ENCODE data around the gene C1orf232. TPM values are rescaled to one million over a fixed set of nuclear protein-coding genes. Genes with fewer than 3 reads are reported as not detected.

The C1orf232 gene
- total RNA-seq, 1 donor from 2014 or later, result not detected

- H3K9me3 Mint-ChIP-seq (ENCODE audit: unreplicated experiment), result no peaks in the 10 kb centered on the region
- peak within 1 kb of the TSS; percentile 92 for H3K4me3 Mint-ChIP-seq (ENCODE audit: unreplicated experiment)
- peak within 1 kb of the TSS; percentile 52 for H3K27ac Mint-ChIP-seq (ENCODE audit: unreplicated experiment)
- DNase-seq (ENCODE audit: low spot score), result peak; percentile 50
- TF ChIP-seq CTCF (IDR thresholded peaks at IDR 0.05; ENCODE audit: unreplicated experiment), result no peak
- peaks cover 19% of the 10 kb centered on the region for H3K27me3 Mint-ChIP-seq (ENCODE audit: unreplicated experiment)
- peaks cover 59% of the 10 kb centered on the region for H3K4me1 Mint-ChIP-seq (ENCODE audit: unreplicated experiment)
- H3K36me3 Mint-ChIP-seq (ENCODE audit: low read depth, unreplicated experiment), result peaks cover 3% of the 10 kb centered on the region
These were observed 9.6 kb downstream of the C1orf232 start, which contains the start of gene FAM110D for GRCh38 chr1:26158908-26159742. Gene FAM110D, plus strand, starts transcription at chr1:26159079. Its CDS starts 2,213 bp downstream, at chr1:26161292.

- no peaks in the 10 kb centered on the region for H3K36me3 Mint-ChIP-seq (ENCODE audit: low read depth, unreplicated experiment)
- H3K4me3 Mint-ChIP-seq (ENCODE audit: unreplicated experiment), result peak overlapping the region; percentile 92
- no peak for DNase-seq (ENCODE audit: low spot score)
- no peak for TF ChIP-seq CTCF (IDR thresholded peaks at IDR 0.05; ENCODE audit: unreplicated experiment)
- no peaks in the 10 kb centered on the region for H3K9me3 Mint-ChIP-seq (ENCODE audit: unreplicated experiment)
- peaks cover 55% of the 10 kb centered on the region for H3K4me1 Mint-ChIP-seq (ENCODE audit: unreplicated experiment)
- peaks cover 21% of the 10 kb centered on the region for H3K27me3 Mint-ChIP-seq (ENCODE audit: unreplicated experiment)
- no peak overlapping the region for H3K27ac Mint-ChIP-seq (ENCODE audit: unreplicated experiment)
These were observed 10.4 kb downstream of the C1orf232 start for GRCh38 chr1:26158271-26158907.

DNA sequence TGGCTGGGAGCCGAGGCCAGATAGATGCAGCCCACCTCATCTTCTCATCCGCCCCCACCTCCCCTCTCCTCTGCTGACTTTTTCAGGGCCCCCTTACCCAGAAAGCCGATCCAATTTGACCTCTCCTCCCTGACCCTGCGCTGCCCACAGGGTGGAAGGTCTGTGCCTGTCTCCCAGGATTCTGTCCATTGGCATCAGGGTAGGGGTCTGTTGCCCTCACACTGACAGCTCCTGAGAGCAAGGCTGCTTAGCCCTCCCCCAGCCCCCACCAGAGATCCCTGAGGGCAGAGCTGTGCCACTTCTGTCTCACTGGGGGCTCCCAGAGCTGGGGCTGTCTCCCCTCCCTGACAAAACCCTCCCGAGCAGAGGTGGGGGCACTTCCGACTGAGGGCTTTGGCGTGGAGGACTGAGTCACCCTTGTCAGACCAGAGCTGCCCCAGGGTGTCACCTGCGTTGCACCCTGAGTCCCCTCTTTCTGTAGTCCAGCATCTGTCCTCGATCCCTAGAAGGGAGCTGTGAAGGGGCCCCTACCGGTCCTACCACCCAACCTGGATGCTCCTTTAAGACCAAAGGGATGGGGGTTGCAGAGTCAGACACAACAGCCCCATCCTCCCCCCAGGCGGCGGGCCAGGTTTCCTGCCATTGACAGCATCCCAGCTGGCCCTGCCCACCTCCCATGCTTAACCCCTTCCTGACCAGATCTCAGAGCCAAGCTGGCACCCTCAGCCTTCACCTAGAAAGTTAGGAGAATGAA lies 12.3 kb downstream of the C1orf232 start:
- Mint-ChIP-seq H3K9me3 (ENCODE audit: unreplicated experiment) (no peaks in the 10 kb centered on the region), H3K4me3 (ENCODE audit: unreplicated experiment) (peak overlapping the region; percentile 79), H3K27ac (ENCODE audit: unreplicated experiment) (no peak overlapping the region), H3K27me3 (ENCODE audit: unreplicated experiment) (peaks cover 18% of the 10 kb centered on the region), H3K36me3 (ENCODE audit: low read depth, unreplicated experiment) (no peaks in the 10 kb centered on the region), H3K4me1 (ENCODE audit: unreplicated experiment) (peaks cover 50% of the 10 kb centered on the region)
- DNase-seq (ENCODE audit: low spot score), result peak; percentile 61
- TF ChIP-seq CTCF (IDR thresholded peaks at IDR 0.05; ENCODE audit: unreplicated experiment), result no peak

GRCh38 chr1:26155370-26156284 lies 13.1 kb downstream of the C1orf232 start:
- Mint-ChIP-seq H3K27ac (ENCODE audit: unreplicated experiment) (peak overlapping the region; percentile 70), H3K36me3 (ENCODE audit: low read depth, unreplicated experiment) (no peaks in the 10 kb centered on the region), H3K4me1 (ENCODE audit: unreplicated experiment) (peaks cover 45% of the 10 kb centered on the region), H3K9me3 (ENCODE audit: unreplicated experiment) (no peaks in the 10 kb centered on the region), H3K27me3 (ENCODE audit: unreplicated experiment) (peaks cover 18% of the 10 kb centered on the region), H3K4me3 (ENCODE audit: unreplicated experiment) (peak overlapping the region; percentile 79)
- no peak for TF ChIP-seq CTCF (IDR thresholded peaks at IDR 0.05; ENCODE audit: unreplicated experiment)
- DNase-seq (ENCODE audit: low spot score), result no peak
